Germinal center (tissue), 1 donor: Measurements from ENCODE around the gene SPSB1.
A peak's percentile ranks its signal among the peaks of the same experiment; 100 is the strongest.

Source experiments
- DNase-seq: peaks from one replicate; pipeline ENCODE4 v3.0.0; 2012; ENCODE audit warnings: mixed read lengths, low spot score

Gene SPSB1

GRCh38 chr1:9260059-9260766 lies 32.5 kb upstream of the SPSB1 start:
- DNase-seq, result no peak

DNA sequence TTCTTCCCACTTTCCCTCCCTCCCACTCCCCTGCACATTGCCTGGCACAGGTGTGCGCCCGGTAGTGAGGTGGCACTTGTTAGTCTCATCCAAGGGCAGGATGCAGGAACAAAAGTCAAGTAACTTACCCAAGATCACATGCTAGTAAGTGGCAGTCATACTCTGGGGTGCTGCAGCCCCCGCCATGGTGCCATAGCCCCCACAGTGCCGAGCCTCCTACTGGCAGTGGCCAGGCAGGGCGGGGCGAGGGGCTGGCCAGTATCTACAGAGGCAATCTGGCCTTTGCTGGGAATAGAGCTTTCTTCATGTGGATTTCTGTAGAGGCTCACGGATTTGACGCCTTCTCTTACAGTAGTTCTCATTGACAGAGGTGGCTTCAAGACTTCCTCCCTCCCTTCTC lies 31.2 kb upstream of the SPSB1 start:
- DNase-seq, result no peak

DNA sequence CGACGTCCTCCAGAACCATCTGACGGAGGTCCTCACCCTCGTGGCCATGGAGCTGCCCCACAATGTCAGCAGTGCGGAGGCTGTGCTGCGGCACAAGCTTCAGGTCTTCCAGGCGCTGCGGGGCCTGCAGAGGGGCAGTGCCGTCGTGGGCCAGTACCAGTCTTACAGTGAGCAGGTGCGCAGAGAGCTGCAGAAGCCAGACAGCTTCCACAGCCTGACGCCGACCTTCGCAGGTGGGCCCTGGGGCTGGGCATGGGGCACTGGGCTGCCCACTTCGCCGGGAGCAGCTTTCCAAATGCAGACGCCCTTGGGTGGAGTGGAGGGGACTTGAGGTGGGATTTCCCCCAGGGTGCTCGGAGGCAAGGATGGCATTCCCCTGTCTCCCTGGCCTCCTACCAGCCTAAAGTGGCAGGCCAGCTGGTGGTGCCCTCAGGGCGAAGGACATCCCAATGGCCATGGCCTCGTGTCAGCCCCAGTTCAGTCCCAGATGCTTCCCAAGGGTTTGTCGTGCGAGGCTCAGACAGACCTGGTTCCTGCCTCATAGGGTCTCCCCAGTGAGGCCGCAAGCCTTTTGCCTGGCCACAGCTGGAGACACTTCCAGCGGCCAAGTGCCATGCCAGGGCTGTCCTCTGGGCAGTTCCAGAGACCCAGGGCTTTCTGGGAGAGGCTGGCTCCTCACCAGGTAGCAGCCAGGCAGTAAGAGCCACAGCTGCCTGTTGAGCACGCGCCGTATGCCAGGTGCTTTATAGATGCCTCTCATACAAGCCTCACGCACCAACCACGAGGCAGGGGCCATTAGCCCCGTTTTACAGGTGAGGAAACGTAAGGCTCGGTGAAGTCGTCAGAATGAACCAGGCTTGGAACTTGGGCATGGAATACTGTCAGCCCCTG lies 30.4 kb upstream of the SPSB1 start:
- DNase-seq, result no peak

DNA sequence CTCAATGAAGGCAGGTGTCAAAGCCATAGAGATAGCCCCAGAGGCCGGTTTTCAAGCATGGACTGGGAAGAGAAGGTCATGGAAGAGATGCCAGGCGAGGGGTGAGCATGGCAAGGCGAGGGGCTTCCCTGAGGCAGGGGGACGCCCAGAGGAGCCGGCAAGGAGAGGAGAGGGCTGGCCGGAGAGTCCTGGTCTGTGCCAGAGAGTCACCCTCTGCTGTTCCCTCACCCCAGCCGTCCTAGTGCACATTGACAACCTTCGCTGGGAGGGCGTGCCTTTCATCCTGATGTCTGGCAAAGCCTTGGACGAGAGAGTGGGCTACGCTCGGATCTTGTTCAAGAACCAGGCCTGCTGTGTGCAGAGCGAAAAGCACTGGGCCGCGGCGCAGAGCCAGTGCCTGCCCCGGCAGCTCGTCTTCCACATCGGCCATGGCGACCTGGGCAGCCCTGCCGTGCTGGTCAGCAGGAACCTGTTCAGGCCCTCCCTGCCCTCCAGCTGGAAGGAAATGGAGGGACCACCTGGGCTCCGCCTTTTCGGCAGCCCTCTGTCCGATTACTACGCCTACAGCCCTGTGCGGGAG lies 29.3 kb upstream of the SPSB1 start:
- DNase-seq, result no peak

- no peak for DNase-seq
Measured at GRCh38 chr1:9263984-9264872, 28.5 kb upstream of the SPSB1 start.

DNA sequence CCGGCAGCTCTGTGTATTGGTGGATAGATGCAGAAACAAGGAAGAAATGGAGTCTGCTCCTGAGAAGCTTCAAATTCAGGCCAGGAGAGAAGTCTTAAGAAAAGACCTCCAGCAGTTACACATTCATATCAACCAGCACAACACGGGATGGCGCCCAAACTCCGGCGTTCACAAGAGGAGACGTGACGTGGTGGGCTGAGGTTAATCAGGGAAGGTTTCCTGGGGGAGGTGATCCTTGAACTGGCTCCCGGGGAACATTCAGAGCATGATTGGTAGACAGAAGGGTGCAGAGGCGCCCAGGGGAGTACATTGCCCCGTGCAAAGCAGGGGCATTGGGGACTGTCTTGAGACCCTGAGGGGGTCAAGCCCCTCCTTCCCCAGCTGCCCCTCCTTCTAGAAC lies 27.7 kb upstream of the SPSB1 start:
- no peak for DNase-seq

DNA sequence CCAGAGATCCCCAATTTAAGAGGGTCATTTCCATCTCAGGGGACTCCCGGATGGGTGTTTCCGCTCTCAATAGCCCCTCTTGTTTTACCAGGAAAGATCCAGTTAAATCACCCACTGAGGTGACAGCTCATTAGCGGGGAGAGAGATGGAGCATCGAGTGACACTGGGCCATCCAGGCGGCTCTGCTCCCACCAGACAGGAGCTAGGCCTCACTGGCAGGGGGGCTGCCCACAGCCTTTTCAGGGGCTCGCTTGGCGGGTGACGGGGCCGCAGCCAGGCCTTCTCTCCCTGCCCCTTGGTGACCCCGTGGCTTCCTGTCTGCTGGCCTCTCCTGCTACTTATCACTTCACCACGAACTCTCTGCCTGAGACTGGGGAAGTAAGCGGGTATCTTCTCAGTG lies 26.7 kb upstream of the SPSB1 start:
- DNase-seq, result no peak

DNA sequence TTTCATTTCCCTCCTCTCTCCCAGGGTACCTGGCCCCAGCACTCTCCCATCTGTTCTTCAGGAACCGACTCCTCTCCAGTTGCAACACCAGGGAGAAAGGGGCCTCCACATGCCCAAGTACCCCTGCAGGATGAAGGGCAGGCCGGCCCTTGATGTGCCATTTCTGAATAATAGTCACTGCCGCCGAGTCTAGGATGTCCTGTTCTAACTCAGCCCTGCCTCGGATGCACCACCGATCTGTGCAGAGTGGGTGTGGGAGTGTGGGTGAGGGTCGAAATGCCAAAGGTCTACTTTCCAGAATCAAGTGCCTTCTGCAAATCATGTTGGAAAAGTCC lies 25.4 kb upstream of the SPSB1 start:
- no peak for DNase-seq

DNA sequence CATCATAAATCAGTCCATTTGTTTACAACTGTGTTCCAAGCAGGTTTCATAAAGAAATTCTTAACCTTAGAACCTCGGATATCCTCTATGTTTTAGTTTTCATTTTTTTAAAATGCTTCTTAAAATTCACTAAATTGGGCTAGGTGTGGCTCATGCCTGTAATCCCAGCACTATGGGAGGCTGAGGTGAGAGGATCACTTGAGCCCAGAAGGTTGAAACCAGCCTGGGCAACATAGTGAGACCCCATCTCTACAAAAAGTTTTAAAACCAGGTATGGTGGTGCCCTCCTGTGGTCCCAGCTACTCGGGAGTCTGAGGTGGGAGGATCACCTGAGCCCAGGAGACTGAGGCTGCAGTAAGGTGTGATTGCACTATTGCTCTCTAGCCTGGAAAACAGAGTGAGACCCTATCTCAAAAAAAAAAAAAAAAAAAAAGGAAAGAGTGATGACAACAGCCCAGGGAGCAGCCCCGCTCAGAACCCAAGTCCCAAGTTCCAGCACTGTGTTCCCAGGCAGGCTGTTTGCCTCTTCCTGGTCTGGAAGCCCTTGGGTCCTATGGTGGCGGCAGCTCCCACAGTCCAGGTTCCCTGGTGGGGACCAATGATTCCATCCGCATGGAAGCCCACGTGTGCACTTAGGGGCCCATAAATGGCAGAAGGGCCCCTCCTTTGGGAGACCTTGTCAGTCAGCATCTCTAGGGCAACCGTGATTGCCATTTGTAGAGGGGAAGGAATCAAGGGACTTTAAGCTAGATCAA lies 24.7 kb upstream of the SPSB1 start:
- no peak for DNase-seq

- DNase-seq, result no peak
Measured at GRCh38 chr1:9269078-9269501, 23.6 kb upstream of the SPSB1 start.

- DNase-seq, result no peak
Measured at GRCh38 chr1:9269721-9270120, 23.0 kb upstream of the SPSB1 start.

DNA sequence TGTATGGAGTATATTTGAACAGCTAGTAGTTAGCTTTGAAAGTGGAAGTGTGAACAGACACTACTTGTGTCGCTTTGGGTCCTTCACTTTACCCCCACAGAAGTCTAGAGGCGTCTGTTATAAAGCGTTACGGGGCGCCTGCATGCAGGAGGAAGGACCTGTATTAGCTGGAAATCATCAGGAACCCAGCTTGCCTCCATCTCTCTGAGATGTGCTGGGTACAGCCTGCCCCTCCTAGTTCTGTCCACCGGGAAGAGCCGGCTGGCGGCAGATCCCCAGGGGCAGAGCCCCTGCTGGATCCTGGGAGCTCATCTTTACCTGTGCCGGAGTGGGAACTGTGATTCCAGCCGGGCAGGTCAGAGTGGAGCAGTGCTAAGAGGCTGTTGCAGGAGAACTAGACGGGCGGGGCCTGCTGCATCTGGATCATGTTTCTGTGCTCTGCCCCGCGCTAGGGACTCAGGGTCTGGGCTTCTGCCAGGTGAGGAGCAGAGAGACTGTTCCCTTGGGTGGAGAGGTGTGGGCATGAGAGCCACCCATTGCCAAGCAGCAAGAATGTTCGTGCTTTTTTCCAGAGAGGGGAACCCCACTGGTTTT lies 22.3 kb upstream of the SPSB1 start:
- DNase-seq, result no peak

- DNase-seq, result no peak
Measured at GRCh38 chr1:9271283-9271682, 21.4 kb upstream of the SPSB1 start.

DNA sequence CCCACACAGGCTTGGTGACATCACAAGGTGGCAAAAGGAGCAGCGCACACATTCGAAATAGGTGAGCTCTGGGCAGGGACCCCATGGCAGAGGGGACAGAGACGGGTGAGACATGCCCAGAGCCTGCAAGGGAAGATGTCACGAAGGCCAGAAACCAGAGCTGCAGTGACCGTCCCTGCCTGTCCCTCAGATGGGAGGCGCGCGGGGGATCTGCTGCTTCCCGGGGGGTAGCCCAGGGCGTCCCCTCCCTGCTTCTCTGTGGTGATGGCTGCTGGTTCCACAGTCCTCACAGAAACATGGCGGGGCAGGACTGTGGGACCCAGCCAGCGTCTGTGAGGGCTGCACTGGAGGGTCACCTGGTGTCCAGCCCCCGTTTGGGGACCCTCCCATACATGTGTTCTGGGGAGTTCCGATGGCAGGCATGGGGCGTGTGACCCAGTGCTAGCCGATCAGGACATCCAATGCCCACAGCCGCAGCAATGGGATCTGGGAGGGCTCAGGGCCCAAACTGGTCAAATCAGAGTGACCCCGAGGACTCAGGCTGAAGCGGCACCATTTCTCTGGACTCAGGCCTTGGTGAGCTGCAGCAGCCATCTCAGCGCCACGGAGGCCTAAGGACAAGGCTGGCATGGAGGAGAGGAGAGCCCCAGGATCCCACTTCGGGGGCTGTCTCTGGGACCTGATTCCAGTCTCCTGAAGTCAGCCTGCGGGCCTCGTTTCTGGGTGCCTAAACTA lies 20.7 kb upstream of the SPSB1 start:
- no peak for DNase-seq

DNA sequence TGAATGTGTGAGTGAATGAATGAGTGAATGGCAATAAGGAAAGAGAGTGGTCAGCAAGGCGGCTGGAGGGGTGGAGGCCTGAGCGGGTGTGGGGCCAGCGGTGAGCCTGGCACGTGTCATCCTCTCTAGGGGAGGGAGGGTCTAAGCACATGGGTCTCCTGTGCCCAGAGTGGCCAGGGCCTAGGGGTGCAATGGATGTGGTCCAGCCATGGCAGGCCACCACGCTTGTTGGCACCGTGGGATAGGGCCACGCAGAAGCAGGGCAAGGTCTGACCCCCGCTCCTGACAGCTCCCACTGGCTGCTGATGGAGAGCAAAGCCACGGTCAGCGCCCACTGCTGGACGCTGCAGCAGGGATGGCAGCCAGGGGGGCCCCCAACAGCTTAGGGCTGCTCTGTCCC lies 19.5 kb upstream of the SPSB1 start:
- DNase-seq, result no peak

GRCh38 chr1:9275161-9275560 lies 17.5 kb upstream of the SPSB1 start:
- no peak for DNase-seq

- peak; percentile 47 for DNase-seq
Measured at GRCh38 chr1:9275567-9276034, 17.1 kb upstream of the SPSB1 start.

DNA sequence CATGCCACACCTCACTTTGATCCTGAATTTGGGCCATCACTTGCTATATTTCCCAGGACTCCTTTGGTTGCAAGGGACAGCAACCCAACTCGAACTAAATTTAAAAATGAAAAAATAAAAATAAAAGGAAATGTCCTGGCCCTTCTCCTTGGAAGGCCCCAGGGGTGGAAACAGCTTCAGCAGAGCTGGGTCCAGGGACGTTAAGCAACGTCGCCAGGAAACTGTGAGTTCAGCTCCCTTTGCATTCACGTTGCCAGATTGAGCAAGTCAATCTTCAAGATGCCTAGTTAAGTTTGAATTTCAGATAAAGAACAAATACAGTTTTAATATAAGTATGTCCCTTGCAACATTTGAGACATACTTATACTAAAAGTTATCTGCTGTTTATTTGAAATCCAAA lies 14.6 kb upstream of the SPSB1 start:
- no peak for DNase-seq

DNA sequence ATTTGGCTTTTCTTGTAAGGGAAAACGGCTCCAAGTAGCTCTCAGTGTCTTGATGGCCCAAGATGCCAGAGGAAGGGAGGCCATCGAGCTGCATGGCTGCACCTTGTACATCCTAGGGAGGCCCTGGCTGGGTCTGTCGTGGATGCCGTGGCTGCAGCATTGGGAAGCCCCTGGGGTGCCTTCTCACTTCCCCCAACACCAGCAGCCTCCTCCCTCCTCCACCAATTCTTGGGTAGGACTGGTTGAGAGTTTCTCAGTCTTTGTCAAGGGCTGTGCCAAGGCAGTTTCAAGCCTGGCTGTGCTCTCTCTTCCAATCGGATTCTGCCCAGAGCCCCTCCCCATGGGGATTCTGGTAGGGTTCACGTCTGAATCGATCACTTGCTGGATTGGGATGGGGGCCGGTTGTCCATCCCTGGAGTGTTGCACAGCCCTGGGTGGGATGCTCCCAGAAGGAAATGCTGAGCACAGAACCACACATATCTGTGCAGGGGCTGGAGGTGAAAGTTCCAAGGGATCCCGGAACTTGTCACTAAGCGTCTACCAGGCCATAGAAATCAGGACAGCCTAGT lies 14.0 kb upstream of the SPSB1 start:
- no peak for DNase-seq
